ENCODE measurements around the gene WAS.
"Not testable (repeated sequence)": the region's sequence is repeated elsewhere in the genome, so short reads cannot be mapped to it uniquely, and the experiment has no call there.

The WAS gene

DNA sequence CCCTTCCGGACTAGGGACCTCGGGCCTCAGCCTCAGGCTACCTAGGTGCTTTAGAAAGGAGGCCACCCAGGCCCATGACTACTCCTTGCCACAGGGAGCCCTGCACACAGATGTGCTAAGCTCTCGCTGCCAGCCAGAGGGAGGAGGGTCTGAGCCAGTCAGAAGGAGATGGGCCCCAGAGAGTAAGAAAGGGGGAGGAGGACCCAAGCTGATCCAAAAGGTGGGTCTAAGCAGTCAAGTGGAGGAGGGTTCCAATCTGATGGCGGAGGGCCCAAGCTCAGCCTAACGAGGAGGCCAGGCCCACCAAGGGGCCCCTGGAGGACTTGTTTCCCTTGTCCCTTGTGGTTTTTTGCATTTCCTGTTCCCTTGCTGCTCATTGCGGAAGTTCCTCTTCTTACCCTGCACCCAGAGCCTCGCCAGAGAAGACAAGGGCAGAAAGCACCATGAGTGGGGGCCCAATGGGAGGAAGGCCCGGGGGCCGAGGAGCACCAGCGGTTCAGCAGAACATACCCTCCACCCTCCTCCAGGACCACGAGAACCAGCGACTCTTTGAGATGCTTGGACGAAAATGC is at the start of gene WAS:
WAS (plus strand) TSS at position 389 of the 572 bp plus-strand sequence; CDS start at position 444, 55 bp downstream.
- no peak for FAIRE-seq
- DNase-seq (ENCODE audit: insufficient read length, low spot score): no peak

GRCh38 chrX:48636301-48636700 is 47.3 kb upstream of the WAS start:
- DNase-seq (ENCODE audit: insufficient read length, low spot score) (no peak), FAIRE-seq (no peak)

GRCh38 chrX:48636776-48637175 is 46.8 kb upstream of the WAS start:
- FAIRE-seq: no peak

GRCh38 chrX:48645669-48646068 is 37.9 kb upstream of the WAS start:
- DNase-seq (ENCODE audit: insufficient read length, low spot score) (no peak), FAIRE-seq (no peak)

More at GRCh38 chrX:48636776-48637175, 46.8 kb upstream of the WAS start:
- DNase-seq (ENCODE audit: insufficient read length, low spot score): no peak

- FAIRE-seq: no peak
- DNase-seq (ENCODE audit: insufficient read length, low spot score): peak; percentile 27
Observed at GRCh38 chrX:48648336-48648751, 35.3 kb upstream of the WAS start.

GRCh38 chrX:48649102-48649501 is 34.5 kb upstream of the WAS start:
- DNase-seq (ENCODE audit: insufficient read length, low spot score) (no peak), FAIRE-seq (no peak)

GRCh38 chrX:48652055-48652579 is 31.5 kb upstream of the WAS start:
- not testable (repeated sequence) for FAIRE-seq; DNase-seq (ENCODE audit: insufficient read length, low spot score)

GRCh38 chrX:48654746-48655145 is 28.9 kb upstream of the WAS start:
- FAIRE-seq; DNase-seq (ENCODE audit: insufficient read length, low spot score): not testable (repeated sequence)

DNA sequence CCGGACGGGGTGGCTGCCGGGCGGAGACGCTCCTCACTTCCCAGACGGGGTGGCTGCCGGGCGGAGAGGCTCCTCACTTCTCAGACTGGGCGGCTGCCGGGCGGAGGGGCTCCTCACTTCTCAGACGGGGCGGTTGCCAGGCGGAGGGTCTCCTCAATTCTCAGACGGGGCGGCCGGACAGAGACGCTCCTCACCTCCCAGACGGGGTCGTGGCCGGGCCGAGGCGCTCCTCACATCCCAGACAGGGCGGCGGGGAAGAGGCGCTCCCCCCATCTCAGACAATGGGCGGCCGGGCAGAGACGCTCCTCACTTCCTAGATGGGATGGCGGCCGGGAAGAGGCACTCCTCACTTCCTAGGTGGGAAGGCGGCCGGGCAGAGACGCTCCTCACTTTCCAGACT is 23.9 kb upstream of the WAS start:
- FAIRE-seq; DNase-seq (ENCODE audit: insufficient read length, low spot score): not testable (repeated sequence)

DNA sequence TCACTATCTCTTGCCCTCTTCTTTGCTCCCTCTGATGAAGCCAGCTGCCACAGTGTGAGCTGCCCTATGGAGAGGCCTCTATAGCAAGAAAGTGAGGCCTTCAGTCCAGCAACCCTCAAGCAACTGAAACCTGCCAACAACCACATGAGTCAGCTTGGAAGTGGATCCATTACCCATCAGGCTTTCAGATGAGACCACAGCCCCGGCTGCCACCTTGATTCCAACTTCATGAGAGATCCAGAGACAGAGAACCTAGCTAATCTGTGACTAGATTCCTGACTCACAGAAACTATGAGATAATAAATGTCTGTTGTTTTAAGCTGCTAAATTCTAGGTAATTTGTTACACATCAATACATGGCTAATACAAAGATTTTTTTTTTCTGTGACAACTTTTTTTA is 20.4 kb upstream of the WAS start:
- FAIRE-seq: no peak
- no peak for DNase-seq (ENCODE audit: insufficient read length, low spot score)

DNA sequence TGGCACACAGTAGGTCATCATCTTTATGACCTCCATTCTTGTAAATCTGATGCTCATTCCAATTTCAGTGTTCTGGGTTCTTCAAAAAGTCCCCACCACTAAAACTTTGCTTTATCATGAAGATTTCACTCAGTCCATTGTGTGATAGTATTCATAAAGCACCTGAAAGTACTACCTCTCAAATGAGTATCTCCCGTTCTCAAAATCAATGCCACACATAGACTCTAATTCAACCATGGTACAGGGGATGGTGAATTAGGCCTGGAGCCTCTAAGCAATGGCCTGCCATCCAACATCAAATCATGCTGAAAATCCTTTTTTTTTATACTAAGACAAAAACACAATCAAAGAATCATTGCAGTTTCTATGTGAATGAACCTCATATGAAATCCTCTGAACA is 19.4 kb upstream of the WAS start:
- no peak for DNase-seq (ENCODE audit: insufficient read length, low spot score)
- FAIRE-seq: no peak

DNA sequence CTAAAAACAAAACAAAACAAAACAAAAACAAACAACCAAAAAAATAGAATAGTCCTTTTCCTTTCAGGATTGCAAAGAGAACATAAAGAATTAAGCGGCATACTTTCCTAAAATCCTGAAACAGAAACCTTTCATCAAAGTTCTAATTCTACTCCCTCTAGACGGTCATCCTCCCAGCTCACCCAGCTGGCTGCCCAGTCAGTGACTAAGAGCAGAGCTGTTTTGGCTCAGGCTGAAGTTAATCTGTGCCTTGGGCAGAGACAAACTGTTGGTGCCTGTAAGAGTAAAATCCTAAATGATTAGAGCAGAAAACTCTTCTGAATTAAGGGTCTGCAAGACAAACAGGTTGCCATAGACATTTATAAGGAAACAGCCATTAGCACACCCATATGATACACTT is 17.6 kb upstream of the WAS start:
- FAIRE-seq (no peak), DNase-seq (ENCODE audit: insufficient read length, low spot score) (no peak)

GRCh38 chrX:48666649-48667048 is 16.9 kb upstream of the WAS start:
- no peak for FAIRE-seq
- DNase-seq (ENCODE audit: insufficient read length, low spot score): no peak

DNA sequence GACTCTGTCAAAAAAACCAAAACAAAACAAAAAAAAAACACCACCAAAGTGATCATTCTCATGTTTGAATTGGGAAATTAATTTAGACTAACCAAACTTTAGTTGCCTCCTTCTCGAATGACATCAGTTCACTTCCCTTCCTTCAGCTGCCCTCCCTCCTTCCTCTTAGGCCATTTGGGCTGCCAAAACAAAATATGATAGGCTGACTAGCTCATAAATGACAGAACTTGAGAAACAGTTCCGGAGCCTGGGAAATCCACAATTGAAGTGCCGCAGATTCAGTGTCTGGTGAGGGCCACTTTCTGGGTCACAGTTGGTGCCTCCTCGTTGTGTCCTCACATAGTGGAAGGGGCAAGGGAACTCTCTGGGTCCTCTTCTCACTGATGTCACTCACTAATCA is 16.1 kb upstream of the WAS start:
- FAIRE-seq (no peak), DNase-seq (ENCODE audit: insufficient read length, low spot score) (no peak)

- not testable (repeated sequence) for DNase-seq (ENCODE audit: insufficient read length, low spot score); FAIRE-seq
Observed at GRCh38 chrX:48668187-48668586, 15.4 kb upstream of the WAS start.

GRCh38 chrX:48676106-48676892 is 7.3 kb upstream of the WAS start:
- FAIRE-seq (no peak), DNase-seq (ENCODE audit: insufficient read length, low spot score) (peak; percentile 92)

- DNase-seq (ENCODE audit: insufficient read length, low spot score): no peak
- FAIRE-seq: no peak
Observed at GRCh38 chrX:48676893-48677270, 6.7 kb upstream of the WAS start.

GRCh38 chrX:48677516-48677915 is 6.1 kb upstream of the WAS start:
- FAIRE-seq (no peak), DNase-seq (ENCODE audit: insufficient read length, low spot score) (no peak)

DNA sequence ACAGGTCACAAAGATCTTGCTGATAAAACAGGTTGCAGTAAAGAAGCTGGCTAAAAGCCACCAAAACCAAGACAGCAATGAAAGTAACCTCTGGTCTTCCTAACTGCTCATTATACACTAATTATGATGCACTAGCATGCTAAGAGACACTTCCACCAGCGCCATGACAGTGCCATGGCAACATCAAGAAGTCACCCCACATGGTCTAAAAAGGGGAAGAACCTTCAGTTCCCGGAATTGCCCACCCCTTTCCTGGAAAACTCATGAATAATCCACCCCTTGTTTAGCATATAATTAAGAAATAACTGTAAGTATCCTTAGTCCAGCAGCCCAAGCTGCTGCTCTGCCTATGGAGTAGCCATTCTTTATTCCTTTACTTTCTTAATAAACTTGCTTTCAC is 3.1 kb upstream of the WAS start:
- not testable (repeated sequence) for DNase-seq (ENCODE audit: insufficient read length, low spot score); FAIRE-seq

DNA sequence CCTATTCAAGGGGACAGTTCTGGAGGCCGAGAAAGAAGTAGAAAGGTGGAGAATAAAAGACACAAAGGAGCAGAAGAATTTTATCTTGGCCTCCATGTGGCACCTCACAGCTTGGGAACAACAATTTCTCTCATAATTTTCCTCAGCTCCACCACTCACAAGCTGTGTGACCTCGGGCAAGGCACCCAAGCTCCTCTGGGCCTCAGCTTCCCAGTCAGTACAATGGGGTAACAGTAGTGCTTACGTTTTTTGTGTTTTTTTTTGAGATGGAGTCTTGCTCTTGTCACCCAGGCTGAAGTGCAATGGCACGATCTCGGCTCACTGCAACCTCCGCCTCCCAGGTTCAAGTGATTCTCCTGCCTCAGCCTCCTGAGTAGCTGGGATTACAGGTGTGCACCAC is 2.7 kb upstream of the WAS start:
- not testable (repeated sequence) for FAIRE-seq; DNase-seq (ENCODE audit: insufficient read length, low spot score)

GRCh38 chrX:48681539-48682183 is 1.9 kb upstream of the WAS start:
- FAIRE-seq: no peak

More at GRCh38 chrX:48681539-48682183, 1.9 kb upstream of the WAS start:
- no peak for DNase-seq (ENCODE audit: insufficient read length, low spot score)
